ENCODE results near the gene CASD1.

CASD1 gene

GRCh38 chr7:94590526-94591162, 81.0 kb downstream of the CASD1 start:
- no peak for DNase-seq

- no peak for DNase-seq
Observed at GRCh38 chr7:94591176-94591575, 81.6 kb downstream of the CASD1 start.

- DNase-seq, result no peak
Observed at GRCh38 chr7:94594882-94595281, 85.3 kb downstream of the CASD1 start.

- no peak for DNase-seq
Observed at GRCh38 chr7:94595717-94596116, 86.1 kb downstream of the CASD1 start.

- DNase-seq, result no peak
Observed at GRCh38 chr7:94600267-94600666, 90.7 kb downstream of the CASD1 start.

- no peak for DNase-seq
Observed at GRCh38 chr7:94602181-94602580, 92.6 kb downstream of the CASD1 start.

GRCh38 chr7:94605031-94605430, 95.4 kb downstream of the CASD1 start:
- DNase-seq, result no peak

Data from DMS 273 treated with DMSO at 0.1 percent for 48 hours (cell line).